Thyroid gland (tissue), 4 donors: Measurements from ENCODE around the gene SPNS3. TPM values are rescaled to one million over a fixed set of nuclear protein-coding genes. Genes with fewer than 3 reads are reported as not detected.

Experiments
- DNase-seq, 2 donors: peaks; one replicate each; pipeline ENCODE4 v3.0.0-alpha.2; 2019
- H3K27ac ChIP-seq, 3 donors: fragments of 200-600 bp; sonication (generic); 1 replicate in 2 of 3; 2 replicates in 1 of 3; pipeline ENCODE4 v1.5.1; 2016 to 2019; ENCODE audit warnings: mild to moderate bottlenecking in 1 of 3, moderate library complexity in 1 of 3
- H3K27me3 ChIP-seq: fragments of 200-600 bp; sonication (generic); one replicate; pipeline ENCODE4 v1.5.1; 2019
- H3K36me3 ChIP-seq, 2 donors: fragments of 200-600 bp; sonication (generic); one replicate each; pipeline ENCODE4 v1.5.1; 2016 to 2019
- H3K4me1 ChIP-seq, 2 donors: fragments of 200-600 bp; sonication (generic); one replicate each; pipeline ENCODE4 v1.5.1; 2017 to 2019
- H3K4me3 ChIP-seq, 3 donors: fragments of 200-600 bp; sonication (generic); replicated peaks in 1 of 3; 1 replicate in 2 of 3; 2 replicates in 1 of 3; pipeline ENCODE4 v1.5.1; 2016; ENCODE audit warnings: mild to moderate bottlenecking in 1 of 3
- H3K9me3 ChIP-seq: fragments of 200-600 bp; sonication (generic); one replicate; pipeline ENCODE4 v1.5.1; 2017
- POLR2A ChIP-seq, 2 donors: fragments of 450-650 bp; IDR thresholded peaks; one replicate each; pipeline ENCODE4 v1.6.1; 2017; ENCODE audit warnings: antibody characterized with exemption in 2 of 2, mild to moderate bottlenecking in 2 of 2, moderate library complexity in 1 of 2
- WGBS, 2 donors: methylation state at CpG; one replicate each; pipeline ENCODE4 v1.1.5; 2017; 5-methylcytosine and 5-hydroxymethylcytosine counted together
- intact Hi-C: fragments of 100-400 bp; cut with DNase I; formaldehyde crosslinking; loops from one replicate; pipeline ENCODE4 v1.15.1; 2023
- total RNA-seq, 4 donors: library from RNA; depleted of rRNA; stranded (reverse); fragments of >200 nt; gene quantifications; one replicate each; pipeline ENCODE4 v1.2.3, GENCODE V29; 2016
- TF ChIP-seq, protein P1 (sequence below), 6 experiments: fragments of 200-600 bp in 3 of 6; fragments of 450-650 bp in 3 of 6; sonication (generic) in 3 of 6; IDR thresholded peaks; one replicate each; pipeline ENCODE4 v1.5.1; 2016 to 2019; ENCODE audit warnings: antibody characterized with exemption in 6 of 6, mild to moderate bottlenecking in 2 of 6, inconsistent platforms in 1 of 6, moderate library complexity in 1 of 6

The SPNS3 gene
- total RNA-seq, 4 donors from 2014 or later: 0.54 TPM; not detected in 3

DNA sequence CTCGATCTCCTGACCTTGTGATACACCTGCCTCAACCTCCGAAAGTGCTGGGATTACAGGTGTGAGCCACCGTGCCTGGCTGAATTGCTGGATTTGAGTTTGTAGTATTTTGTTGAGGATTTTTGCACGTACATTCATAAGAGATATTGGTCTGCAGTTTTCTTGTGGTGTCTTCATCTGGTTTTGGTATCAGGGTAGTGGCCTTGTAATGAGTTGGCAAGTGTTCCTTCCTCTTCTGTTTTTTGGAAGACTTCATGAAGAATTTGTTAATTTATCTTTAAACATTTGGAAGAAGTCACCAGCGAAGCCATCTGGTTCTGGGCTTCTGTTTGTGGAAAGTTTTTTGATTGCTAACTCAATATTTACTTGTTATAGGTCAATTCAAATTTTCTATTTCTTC, 26.9 kb downstream of the SPNS3 start:
- Histone ChIP-seq H3K4me1 (no peaks in the 10 kb centered on the region), H3K36me3 (no peaks in the 10 kb centered on the region), H3K4me3 (no peak overlapping the region), H3K27me3 (no peaks in the 10 kb centered on the region), H3K27ac (no peak overlapping the region), H3K9me3 (no peaks in the 10 kb centered on the region)
- 81 to 82% methylated on average over 5 of the region's 5 CpGs for WGBS, 2 donors
- intact Hi-C loops: no loop called here
- TF ChIP-seq, protein P1, sequence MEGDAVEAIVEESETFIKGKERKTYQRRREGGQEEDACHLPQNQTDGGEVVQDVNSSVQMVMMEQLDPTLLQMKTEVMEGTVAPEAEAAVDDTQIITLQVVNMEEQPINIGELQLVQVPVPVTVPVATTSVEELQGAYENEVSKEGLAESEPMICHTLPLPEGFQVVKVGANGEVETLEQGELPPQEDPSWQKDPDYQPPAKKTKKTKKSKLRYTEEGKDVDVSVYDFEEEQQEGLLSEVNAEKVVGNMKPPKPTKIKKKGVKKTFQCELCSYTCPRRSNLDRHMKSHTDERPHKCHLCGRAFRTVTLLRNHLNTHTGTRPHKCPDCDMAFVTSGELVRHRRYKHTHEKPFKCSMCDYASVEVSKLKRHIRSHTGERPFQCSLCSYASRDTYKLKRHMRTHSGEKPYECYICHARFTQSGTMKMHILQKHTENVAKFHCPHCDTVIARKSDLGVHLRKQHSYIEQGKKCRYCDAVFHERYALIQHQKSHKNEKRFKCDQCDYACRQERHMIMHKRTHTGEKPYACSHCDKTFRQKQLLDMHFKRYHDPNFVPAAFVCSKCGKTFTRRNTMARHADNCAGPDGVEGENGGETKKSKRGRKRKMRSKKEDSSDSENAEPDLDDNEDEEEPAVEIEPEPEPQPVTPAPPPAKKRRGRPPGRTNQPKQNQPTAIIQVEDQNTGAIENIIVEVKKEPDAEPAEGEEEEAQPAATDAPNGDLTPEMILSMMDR (IDR thresholded peaks at IDR 0.05): no peak
- no peak for TF ChIP-seq POLR2A (IDR thresholded peaks at IDR 0.05)
- no peak for DNase-seq

DNA sequence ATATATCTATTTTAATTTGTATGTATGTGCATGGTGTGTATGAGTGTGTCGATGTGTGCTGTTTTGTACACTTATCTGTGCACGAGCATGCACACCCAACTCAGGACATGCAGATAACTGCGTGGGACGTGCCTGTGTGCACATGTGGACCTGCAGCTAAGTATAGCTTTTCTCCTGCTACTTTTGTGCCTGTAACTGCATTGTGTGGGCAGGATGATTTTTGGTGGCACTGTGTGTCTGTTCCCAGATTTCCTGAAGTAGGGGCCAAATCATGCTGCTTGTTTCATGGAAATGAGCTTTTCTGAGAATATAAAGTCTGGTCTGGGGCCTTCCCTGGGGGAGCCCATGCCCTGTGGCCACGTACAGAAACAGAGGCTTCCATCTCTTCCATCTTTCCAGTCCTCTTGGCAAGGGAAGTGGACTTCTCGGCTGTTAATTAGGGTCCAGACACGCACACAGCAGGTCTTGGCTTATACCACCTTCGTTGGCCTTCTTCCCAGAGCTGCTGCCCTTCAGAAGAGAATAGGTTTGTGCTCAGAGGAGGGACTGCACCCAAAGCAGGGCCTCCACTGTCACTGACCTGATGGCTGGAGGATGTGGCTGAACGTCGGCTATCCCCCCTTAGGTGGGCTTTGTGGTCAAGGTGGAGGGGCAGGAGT, 30.2 kb downstream of the SPNS3 start:
- Histone ChIP-seq H3K4me3 (no peak overlapping the region), H3K4me1 (no peaks in the 10 kb centered on the region), H3K27ac (no peak overlapping the region), H3K27me3 (no peaks in the 10 kb centered on the region), H3K36me3 (no peaks in the 10 kb centered on the region), H3K9me3 (no peaks in the 10 kb centered on the region)
- WGBS, 2 donors: 67 to 71% methylated on average over 10 of the region's 10 CpGs
- intact Hi-C loops: no loop called here
- no peak for DNase-seq
- no peak for TF ChIP-seq POLR2A (IDR thresholded peaks at IDR 0.05)
- TF ChIP-seq, protein P1 (IDR thresholded peaks at IDR 0.05): no peak

DNA sequence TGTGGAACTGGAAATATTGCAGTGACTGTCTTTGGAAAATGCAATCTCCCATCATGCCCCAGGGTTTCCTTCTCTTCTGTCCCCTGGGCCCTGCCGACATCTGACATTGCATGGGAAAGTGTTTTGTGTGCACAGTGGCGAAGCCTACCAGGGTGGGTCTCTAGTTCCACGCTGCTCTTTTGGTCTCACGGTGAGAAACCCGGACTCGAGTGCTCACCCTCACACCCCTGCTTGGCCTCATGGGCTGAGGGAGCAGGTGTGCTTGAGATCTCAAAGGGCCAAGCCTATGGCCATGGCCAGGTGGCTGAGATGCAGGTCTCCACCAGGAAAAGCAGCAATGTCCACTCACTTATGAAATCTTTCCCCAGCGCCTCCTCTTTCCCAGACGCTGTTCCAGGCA, 32.0 kb downstream of the SPNS3 start:
- no peaks in the 10 kb centered on the region for H3K27me3 ChIP-seq
- no peak overlapping the region for H3K4me3 ChIP-seq
- WGBS, 2 donors: 92 to 93% methylated on average over 8 of the region's 8 CpGs
- H3K9me3 ChIP-seq: no peaks in the 10 kb centered on the region
- H3K27ac ChIP-seq: no peak overlapping the region
- DNase-seq: no peak
- intact Hi-C loops: no loop called here
- no peaks in the 10 kb centered on the region for H3K4me1 ChIP-seq
- H3K36me3 ChIP-seq: no peaks in the 10 kb centered on the region
- TF ChIP-seq POLR2A (IDR thresholded peaks at IDR 0.05): no peak
- TF ChIP-seq, protein P1 (IDR thresholded peaks at IDR 0.05): no peak

DNA sequence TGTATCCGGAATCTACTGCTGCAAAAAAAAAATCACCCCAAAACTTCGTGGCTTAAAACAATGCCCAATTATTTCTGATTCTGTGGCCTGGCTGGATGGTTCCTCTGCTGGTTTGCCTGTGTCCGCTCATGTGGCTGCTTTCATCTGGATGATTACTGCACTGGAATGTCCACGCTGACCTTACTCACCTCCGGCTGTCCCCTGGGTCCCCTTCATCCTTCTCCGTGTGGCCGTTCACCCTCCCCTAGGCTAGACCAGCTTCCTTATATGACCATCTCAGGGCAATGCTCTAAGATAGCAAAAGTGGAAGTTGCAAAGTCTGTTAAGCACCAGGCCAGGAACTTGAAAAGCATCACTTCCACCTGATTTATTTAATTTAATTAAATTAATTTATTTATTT, 33.5 kb downstream of the SPNS3 start:
- no peak for TF ChIP-seq POLR2A (IDR thresholded peaks at IDR 0.05)
- Histone ChIP-seq H3K27me3 (no peaks in the 10 kb centered on the region), H3K27ac (no peak overlapping the region), H3K4me3 (no peak overlapping the region), H3K36me3 (no peaks in the 10 kb centered on the region), H3K4me1 (no peaks in the 10 kb centered on the region), H3K9me3 (no peaks in the 10 kb centered on the region)
- no peak for DNase-seq
- 65 to 82% methylated on average over 7 of the region's 7 CpGs for WGBS, 2 donors
- intact Hi-C loops: no loop called here

DNA sequence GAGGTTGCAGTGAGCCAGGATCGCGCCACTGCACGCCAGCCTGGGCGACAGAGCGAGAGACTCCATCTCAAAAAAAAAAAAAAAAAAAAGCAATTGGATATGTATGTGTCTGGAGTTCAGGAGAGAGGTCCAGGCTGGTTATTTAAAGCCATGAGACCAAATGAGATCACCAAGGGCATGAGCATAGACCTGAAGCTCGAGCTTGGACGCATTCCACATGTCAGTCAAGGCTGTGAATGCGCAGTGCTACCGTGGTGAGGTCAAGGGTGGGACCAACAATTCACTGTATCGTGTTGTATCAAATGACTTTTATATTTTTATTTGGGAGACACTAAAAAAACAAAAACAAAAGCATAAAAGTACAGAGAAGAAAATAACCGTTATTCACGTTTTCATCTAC, 35.8 kb downstream of the SPNS3 start:
- TF ChIP-seq, protein P1 (IDR thresholded peaks at IDR 0.05): no peak
- no peak for TF ChIP-seq POLR2A (IDR thresholded peaks at IDR 0.05)
- H3K27me3 ChIP-seq: no peaks in the 10 kb centered on the region

More for the DNA sequence above, 35.8 kb downstream of the SPNS3 start:
- DNase-seq: no peak
- H3K4me3 ChIP-seq: no peak overlapping the region
- no peaks in the 10 kb centered on the region for H3K9me3 ChIP-seq
- no peaks in the 10 kb centered on the region for H3K4me1 ChIP-seq
- 87 to 88% methylated on average over 12 of the region's 12 CpGs for WGBS, 2 donors
- intact Hi-C loops: no loop called here
- no peaks in the 10 kb centered on the region for H3K36me3 ChIP-seq
- H3K27ac ChIP-seq: no peak overlapping the region
